ENCODE measurements around the gene POMGNT1.
"Not testable (repeated sequence)": the region's sequence is repeated elsewhere in the genome, so short reads cannot be mapped to it uniquely, and the experiment has no call there.

Gene POMGNT1

DNA sequence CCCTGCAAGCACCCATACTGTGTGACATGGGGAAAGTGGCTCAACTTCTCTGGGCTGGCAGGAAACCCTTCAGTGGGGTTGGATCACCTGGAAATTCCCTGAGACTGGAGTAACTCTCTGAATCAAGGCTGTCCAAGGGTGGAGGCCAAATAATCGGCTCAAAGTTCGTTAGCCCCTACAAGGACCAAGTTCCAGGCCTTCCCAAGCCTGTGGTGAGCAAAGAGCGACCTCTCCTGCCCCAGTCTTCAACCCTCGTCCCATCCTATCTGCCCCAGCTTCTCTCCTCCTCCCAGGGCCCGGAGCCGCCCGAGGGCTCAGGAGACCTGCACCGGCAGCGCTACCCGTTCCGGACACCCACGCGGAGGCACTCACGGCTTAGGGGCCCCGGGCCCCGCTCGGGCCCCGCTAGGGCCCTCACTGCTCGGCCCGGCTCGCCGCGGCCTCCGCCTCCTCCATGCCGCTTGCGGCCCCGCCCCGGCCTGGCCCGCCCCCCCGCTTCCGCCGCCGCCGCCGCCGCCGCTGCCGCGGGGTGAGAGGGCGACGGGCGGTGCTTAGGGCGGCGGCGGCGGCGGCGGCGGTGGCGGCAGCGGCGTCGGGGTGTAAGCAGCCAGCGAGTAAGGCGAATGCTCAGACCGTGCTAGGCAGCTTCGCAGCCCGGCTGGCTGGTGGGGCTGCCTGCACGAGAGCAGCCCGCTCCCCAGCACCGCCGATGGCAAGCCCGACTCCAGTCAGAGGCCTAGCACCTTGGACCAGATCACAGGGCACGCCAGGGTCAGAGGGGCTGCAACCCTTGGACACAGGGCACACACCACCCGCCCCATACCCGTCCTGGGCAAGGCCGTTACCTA lies at the start of gene POMGNT1:
TSS of gene POMGNT1 (minus strand) at position 471 of the 848 bp plus-strand sequence. CDS start 613 bp downstream, outside the sequence.
- peak; percentile 33 to 75 (median 48) for DNase-seq

DNA sequence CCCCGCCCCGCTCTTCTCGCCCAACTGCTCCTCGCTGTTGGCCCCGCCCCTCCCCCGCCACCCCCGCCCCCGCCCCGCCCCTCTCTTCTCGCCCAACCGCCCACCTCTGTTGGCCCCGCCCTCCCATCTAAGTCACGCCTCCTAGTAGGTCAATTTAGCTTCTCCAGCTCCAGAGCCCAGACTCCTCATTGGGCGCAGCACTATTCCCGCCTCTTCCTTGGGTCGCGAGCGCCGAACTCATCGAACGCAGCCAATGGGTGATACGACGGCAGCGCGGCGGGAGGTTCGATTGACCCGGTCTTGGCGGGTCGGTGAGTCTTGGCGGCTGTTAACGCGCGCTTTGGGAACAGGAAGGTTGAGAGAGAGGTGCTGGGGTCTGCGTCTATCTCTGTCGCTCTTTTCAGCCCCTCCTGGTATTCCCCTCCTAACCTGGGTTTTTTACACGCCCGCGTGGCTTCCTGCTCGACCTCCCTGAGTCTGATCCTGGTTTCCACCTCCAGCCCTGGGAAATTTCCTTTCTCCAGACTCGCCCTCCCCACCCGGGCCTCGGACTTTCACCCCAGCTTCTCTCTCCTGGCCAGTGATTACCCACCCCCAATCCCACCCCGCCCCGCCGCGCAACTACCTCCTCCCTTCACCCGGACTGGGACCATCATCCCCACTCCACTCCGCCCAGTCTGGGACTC lies 49.3 kb upstream of the POMGNT1 start, which contains the start of gene RAD54L:
TSS of gene RAD54L (plus strand) at position 328 of the 686 bp plus-strand sequence. CDS start 643 bp downstream, outside the sequence.
- peak; percentile 80 to 93 (median 92) for DNase-seq

DNA sequence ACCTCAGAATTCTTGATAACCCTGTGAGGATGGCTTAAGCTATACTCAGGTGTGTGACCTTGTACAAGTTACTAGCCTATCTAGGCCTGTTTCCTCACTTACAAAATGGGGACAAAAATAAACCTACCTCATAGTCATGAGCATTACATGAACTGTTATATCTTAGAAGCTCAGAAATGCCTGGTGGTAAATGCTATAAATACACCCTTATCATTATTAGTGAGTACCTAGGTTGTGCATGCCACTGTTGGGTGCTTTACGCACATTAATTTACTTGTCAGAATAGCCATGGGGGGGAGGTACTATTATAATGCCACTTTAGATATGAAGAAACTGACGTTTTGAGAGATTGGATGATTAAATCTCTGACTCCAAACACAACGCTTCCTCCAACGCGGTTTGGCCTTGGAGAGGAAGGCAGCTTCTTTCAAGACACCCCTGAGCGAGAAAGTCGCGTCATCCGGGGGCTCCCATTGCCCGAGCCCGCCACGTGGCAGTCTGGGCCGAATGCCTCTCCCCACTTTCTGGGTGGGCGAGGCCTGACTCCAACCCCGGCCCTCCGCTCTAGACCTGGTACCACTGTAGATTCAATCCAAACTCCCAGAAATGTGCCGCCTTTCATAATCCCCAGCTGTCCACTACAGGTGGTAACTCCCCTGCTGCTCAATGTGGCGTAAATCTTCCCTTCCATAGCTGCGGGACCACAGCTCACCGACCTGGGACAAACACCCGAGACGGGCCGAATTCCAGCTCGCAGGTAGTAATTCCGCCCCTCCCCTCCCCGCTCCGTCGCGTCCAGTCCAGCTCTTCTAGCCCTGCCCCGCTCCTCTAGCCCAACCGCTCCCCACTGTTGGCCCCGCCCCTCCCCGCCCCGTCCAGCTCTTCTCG lies 48.6 kb upstream of the POMGNT1 start:
- peak in 3 of 4 experiments; percentile 26 to 42 (median 40) for DNase-seq

DNA sequence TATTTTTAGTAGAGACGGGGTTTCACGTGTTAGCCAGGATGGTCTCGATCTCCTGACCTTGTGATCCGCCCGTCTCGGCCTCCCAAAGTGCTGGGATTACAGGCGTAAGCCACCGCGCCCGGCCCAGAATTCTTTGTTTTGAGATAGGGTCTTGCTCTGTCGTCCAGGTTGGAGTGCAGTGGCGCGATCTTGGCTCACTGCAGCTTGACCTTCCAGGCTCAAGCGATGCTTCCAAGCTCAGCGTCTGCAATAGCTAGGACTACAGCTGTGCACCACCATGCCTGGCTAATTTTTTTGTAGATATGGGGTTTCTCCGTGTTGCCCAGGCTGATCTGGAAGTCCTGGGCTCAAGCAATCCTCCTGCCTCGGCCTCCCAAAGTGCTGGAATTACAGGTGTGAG lies 47.9 kb upstream of the POMGNT1 start:
- not testable (repeated sequence) for DNase-seq

- no peak for DNase-seq
Observed at GRCh38 chr1:46244656-46245371, 46.6 kb upstream of the POMGNT1 start.

DNA sequence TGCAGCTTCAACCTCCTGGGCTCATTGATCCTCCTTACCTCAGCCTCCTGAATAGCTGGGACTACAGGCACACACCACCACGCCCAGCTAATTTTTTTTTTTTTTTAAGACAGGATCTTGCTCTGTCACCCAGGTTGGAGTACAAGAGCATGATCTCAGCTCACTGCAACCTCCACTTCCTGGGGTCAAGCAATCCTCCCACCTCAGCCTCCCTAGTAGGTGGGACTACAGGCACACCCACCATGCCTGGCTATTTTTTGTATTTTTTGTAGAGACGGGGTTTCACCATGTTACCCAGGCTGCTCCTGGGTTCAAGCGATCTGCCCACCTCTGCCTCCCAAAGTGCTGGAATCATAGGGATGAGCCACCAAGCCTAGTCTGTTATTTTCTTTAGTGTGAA lies 45.6 kb upstream of the POMGNT1 start:
- DNase-seq = not testable (repeated sequence)

- no peak for DNase-seq
Observed at GRCh38 chr1:46242918-46243317, 44.7 kb upstream of the POMGNT1 start.

DNA sequence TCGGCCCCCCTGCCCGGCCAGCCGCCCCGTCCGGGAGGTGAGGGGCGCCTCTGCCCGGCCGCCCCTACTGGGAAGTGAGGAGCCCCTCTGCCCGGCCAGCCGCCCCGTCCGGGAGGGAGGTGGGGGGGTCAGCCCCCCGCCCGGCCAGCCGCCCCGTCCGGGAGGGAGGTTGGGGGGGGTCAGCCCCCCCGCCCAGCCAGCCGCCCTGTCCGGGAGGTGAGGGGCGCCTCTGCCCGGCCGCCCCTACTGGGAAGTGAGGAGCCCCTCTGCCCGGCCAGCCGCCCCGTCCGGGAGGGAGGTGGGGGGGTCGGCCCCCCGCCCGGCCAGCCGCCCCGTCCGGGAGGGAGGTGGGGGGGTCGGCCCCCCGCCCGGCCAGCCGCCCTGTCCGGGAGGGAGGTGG lies 43.5 kb upstream of the POMGNT1 start:
- DNase-seq = not testable (repeated sequence)

DNA sequence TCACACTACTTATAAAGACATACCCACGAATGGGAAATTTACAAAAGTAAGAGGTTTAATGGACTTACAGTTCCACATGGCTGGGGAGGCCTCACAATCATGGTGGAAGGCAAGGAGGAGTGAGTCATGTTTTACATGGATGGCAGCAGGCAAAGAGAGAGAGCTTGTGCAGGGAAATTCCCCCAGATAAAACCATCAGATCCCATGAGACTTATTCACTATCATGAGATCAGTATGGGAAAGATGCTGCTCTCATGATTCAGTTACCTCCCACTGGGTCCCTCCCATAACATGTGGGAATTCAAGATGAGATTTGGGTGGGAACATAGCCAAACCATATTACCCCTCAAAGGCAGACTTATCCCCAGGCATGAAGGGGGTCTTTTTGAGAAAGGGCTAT lies 40.6 kb upstream of the POMGNT1 start:
- not testable (repeated sequence) for DNase-seq

DNA sequence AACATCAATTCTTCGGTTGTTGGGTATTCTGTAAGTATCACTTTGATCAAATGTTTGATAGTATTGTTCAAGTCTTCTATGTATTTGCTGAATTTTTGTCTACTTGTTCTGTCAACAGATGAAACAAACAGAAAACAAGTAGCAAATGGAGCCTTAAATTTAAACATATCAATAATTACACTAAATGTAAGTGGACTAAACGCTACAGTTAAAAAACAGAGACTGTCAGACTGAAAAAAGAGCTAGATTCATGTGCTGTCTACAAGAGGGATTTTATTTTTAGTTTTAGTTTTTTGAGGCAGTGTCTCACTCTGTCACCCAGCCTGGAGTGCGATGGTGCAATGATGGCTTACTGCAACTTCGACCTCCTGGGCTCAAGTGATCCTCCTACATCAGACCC lies 38.6 kb upstream of the POMGNT1 start:
- DNase-seq = no peak

DNA sequence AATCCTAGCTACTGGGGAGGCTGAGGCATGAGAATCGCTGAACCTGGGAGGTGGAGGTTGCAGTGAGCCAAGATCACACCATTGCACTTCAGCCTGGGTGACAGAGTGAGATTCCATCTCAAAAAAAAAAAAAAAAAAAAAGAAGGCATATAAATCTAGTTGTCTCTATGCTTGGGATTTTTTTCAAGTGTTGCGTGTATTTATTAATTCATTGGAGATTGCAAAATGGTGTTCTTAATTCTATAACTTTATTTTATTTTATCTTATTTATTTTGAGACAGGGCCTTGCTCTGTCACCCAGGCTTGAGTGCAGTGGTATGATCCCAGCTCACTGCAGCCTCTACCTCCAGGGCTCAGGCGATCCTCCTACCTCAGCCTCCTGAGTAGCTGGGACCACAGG lies 33.0 kb upstream of the POMGNT1 start:
- DNase-seq = not testable (repeated sequence)

DNA sequence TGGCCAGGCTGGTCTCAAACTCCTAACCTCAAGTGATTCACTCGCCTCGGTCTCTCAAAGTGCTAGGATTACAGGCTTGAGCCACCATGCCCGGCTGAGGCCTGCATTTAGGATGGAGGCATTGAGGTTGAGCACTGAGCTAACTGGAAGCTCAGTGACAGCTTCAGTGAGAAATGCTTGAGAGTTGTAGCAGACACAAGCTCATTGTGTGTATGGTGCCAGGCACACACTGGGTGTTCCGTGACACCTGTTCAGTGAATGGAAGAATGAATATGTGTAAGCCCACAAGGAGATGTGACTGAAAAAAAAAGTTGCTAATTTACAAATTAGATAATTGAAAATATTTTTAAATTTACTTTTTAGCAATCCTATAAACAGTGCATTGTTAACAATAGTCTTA lies 26.7 kb upstream of the POMGNT1 start:
- no peak for DNase-seq

GRCh38 chr1:46223472-46223943 lies 25.3 kb upstream of the POMGNT1 start:
- peak in 3 of 4 experiments; percentile 10 to 23 (median 20) for DNase-seq

DNA sequence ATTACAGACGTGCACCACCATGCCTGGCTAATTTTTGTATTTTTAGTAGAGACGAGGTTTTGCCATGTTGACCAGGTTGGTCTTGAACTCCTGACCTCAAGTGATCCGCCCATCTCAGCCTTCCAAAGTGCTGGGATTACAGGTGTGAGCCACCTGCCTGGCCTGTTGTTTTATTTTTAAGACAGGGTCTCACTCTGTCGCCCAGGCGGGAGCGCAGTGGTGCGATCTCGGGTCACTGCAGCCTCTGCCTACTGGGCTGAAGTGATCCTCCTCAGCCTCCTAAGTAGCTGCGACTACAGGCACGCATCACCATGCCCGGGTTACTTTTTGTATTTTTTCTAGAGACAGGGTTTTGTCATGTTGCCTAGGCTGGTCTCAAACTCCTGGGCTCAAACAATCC lies 24.8 kb upstream of the POMGNT1 start:
- DNase-seq = not testable (repeated sequence)

DNA sequence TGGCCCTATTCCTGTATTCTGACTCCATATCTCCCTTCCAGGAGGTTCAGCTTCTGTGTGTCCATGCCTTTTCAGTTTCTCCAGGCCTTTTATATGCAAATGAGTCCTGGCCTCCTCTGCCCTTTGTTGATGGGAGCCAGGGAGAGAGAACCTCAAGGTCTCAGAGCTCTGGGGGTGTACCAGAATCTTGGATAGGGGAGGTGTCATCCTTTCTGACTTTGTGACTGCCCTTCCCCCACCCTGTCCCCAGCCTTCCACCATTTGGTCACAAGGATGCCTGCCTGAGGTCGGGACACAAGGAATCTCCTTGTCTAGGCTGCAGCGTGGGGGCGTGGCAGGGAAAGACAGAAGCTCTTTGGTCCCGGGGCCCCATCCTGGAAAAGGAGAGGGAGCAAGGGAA lies 23.5 kb upstream of the POMGNT1 start:
- DNase-seq = no peak

GRCh38 chr1:46220808-46221207 lies 22.6 kb upstream of the POMGNT1 start:
- DNase-seq = no peak

GRCh38 chr1:46219551-46220520 lies 21.6 kb upstream of the POMGNT1 start:
- DNase-seq = no peak

- DNase-seq = no peak
Observed at GRCh38 chr1:46218443-46218842, 20.2 kb upstream of the POMGNT1 start.

GRCh38 chr1:46215504-46215903 lies 17.3 kb upstream of the POMGNT1 start:
- no peak for DNase-seq

DNA sequence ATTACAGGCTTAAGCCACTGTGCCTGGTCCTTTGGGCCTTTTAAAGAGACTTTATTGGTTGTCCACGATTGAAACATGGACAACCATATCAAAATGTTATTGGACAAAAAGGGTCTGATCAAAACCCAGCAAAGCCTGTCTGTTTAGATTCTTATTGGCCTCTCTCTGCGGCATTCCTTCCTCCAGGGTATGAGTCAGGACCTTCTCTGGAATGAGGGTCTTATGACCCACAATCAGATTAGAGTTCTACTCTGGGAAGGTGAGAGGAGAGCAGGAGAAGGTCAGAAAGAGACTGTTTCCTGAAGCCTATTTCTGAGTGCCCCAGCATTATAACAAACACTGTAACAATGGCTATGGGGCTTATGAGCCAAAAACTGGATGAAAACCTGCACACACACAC lies 12.8 kb upstream of the POMGNT1 start:
- no peak for DNase-seq

DNA sequence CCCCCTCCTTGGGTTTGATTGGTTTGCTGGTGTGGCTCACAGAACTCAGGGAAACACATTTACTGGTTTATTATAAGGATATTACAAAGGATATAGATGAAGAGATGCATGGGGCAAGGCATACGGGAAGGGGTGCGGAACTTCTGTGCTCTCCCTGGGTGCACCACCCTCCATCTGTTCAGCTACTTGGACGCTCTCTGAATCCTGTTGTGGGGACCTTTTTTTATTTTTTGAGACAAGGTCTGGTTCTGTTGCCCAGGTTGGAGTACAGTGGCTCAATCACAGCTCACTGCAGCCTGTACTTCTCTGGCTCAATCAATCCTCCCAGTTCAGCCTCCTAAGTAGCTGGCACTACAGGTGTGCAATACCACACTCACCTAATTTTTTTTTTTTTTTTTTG lies 12.3 kb upstream of the POMGNT1 start:
- no peak for DNase-seq

Data from activated naive CD4-positive, alpha-beta T cell (primary cell).